Chondrocyte (in vitro differentiated cells): ENCODE data around the gene SAFB. TPM values are rescaled to one million over a fixed set of nuclear protein-coding genes. Genes with fewer than 3 reads are reported as not detected.
"Not testable (repeated sequence)": the region's sequence is repeated elsewhere in the genome, so short reads cannot be mapped to it uniquely, and the experiment has no call there.

Experiments
- DNase-seq: peaks from one replicate; pipeline ENCODE4 v3.0.0; 2021; ENCODE audit warnings: mixed read lengths, low spot score
- H3K27ac Mint-ChIP-seq: one replicate; pipeline ENCODE4 v1.8.0; 2021; ENCODE audit warnings: mild to moderate bottlenecking, moderate library complexity, mixed read lengths; ENCODE audit not compliant: unreplicated experiment
- H3K27me3 Mint-ChIP-seq: 2 replicates; pipeline ENCODE4 v1.8.0; 2021; ENCODE audit warnings: low read depth, mixed read lengths
- H3K36me3 Mint-ChIP-seq: 2 replicates; pipeline ENCODE4 v1.8.0; 2021; ENCODE audit warnings: low read depth, mixed read lengths
- H3K4me1 Mint-ChIP-seq: 2 replicates; pipeline ENCODE4 v1.8.0; 2021; ENCODE audit warnings: low read depth, mild to moderate bottlenecking, mixed read lengths
- H3K4me3 Mint-ChIP-seq: one replicate; pipeline ENCODE4 v1.8.0; 2021; ENCODE audit warnings: mild to moderate bottlenecking, moderate library complexity, mixed read lengths; ENCODE audit not compliant: unreplicated experiment
- H3K9me3 Mint-ChIP-seq: 2 replicates; pipeline ENCODE4 v1.8.0; 2021; ENCODE audit warnings: low read depth, mixed read lengths
- total RNA-seq: library from RNA; stranded (reverse); gene quantifications from 3 replicates; pipeline ENCODE4 v1.2.1, GENCODE V29; 2021
- TF ChIP-seq, protein P1 (sequence below): fragments of 200-600 bp; sonication (generic); IDR thresholded peaks from 2 replicates; pipeline ENCODE4 v1.5.0; 2021; ENCODE audit warnings: antibody characterized with exemption, mild to moderate bottlenecking, moderate library complexity

Gene SAFB
- total RNA-seq, 1 donor from 2014 or later, result 58.3 TPM

GRCh38 chr19:5697890-5698634 is 75.2 kb downstream of the SAFB start:
- peaks cover under 1% of the 10 kb centered on the region for H3K4me1 Mint-ChIP-seq
- H3K9me3 Mint-ChIP-seq, result no peaks in the 10 kb centered on the region
- TF ChIP-seq, protein P1, sequence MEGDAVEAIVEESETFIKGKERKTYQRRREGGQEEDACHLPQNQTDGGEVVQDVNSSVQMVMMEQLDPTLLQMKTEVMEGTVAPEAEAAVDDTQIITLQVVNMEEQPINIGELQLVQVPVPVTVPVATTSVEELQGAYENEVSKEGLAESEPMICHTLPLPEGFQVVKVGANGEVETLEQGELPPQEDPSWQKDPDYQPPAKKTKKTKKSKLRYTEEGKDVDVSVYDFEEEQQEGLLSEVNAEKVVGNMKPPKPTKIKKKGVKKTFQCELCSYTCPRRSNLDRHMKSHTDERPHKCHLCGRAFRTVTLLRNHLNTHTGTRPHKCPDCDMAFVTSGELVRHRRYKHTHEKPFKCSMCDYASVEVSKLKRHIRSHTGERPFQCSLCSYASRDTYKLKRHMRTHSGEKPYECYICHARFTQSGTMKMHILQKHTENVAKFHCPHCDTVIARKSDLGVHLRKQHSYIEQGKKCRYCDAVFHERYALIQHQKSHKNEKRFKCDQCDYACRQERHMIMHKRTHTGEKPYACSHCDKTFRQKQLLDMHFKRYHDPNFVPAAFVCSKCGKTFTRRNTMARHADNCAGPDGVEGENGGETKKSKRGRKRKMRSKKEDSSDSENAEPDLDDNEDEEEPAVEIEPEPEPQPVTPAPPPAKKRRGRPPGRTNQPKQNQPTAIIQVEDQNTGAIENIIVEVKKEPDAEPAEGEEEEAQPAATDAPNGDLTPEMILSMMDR, result no peak
- no peak overlapping the region for H3K4me3 Mint-ChIP-seq
- no peaks in the 10 kb centered on the region for H3K27me3 Mint-ChIP-seq
- DNase-seq, result no peak
- H3K27ac Mint-ChIP-seq, result no peak overlapping the region
- peaks cover 25% of the 10 kb centered on the region for H3K36me3 Mint-ChIP-seq

- H3K27ac Mint-ChIP-seq, result no peak overlapping the region
- H3K27me3 Mint-ChIP-seq, result no peaks in the 10 kb centered on the region
- TF ChIP-seq, protein P1, result no peak
- H3K4me1 Mint-ChIP-seq, result peaks cover 3% of the 10 kb centered on the region
- DNase-seq, result no peak
- no peak overlapping the region for H3K4me3 Mint-ChIP-seq
- H3K36me3 Mint-ChIP-seq, result peaks cover 27% of the 10 kb centered on the region
- no peaks in the 10 kb centered on the region for H3K9me3 Mint-ChIP-seq
Measured at GRCh38 chr19:5698635-5699422, 75.9 kb downstream of the SAFB start.

- TF ChIP-seq, protein P1, result no peak
- H3K27ac Mint-ChIP-seq, result no peak overlapping the region
- no peak overlapping the region for H3K4me3 Mint-ChIP-seq
- no peaks in the 10 kb centered on the region for H3K27me3 Mint-ChIP-seq
- no peaks in the 10 kb centered on the region for H3K9me3 Mint-ChIP-seq
- peaks cover 3% of the 10 kb centered on the region for H3K4me1 Mint-ChIP-seq
- H3K36me3 Mint-ChIP-seq, result peaks cover 21% of the 10 kb centered on the region
- DNase-seq, result no peak
Measured at GRCh38 chr19:5700455-5701092, 77.7 kb downstream of the SAFB start.

GRCh38 chr19:5702053-5702410 is 79.1 kb downstream of the SAFB start:
- H3K27me3 Mint-ChIP-seq, H3K27ac Mint-ChIP-seq, H3K4me1 Mint-ChIP-seq, H3K4me3 Mint-ChIP-seq, DNase-seq, H3K9me3 Mint-ChIP-seq: not testable (repeated sequence)
- H3K36me3 Mint-ChIP-seq, result peaks cover 17% of the 10 kb centered on the region

DNA sequence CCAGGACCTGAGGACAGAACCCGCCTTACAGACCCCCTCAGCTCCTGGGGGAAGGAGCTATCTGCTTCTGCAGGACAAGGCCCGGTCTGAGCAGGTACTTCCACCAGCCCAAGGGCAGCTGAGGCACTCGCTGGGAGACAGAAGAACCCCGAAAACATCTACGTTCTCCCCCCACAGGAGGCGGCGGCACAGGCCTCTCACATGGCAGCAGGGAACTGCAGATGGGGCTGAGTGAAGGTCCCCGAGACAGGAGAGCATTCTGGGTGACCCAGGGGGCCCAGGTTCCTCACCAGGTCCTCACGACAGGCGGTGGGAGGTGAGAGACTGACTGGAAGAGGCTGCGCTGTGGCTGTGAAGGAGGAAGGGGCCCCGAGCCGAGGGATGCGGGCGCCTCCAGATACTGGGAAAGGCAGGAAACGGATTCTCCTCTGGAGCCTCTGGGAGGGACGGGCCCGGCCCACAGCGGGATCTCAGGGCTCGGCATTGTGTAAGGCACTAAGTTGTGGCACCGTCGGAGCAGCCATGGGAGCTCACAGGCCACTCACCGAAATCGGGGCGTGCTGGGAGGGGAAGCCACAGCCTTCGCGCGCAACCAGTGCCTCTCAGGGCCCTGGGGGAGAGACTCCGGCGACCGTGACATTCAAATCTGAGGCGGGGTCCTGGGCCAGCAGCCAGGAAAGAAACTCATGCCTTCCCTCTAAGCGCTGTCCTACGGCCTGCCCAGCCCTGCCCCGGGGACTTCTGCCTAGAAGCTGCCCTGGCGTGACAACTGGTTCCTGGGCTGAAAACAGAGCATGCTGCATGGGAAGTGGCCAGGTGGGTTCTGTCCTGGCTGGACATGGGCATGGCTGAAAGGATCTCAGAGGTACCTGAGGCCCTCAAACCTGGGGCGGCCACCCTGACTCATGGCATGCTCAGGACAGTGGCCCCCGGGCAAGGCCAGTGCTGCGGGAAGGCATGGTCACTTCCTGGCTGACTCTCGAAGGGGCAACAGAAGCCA is 81.2 kb downstream of the SAFB start:
- TF ChIP-seq, protein P1, result no peak
- no peak overlapping the region for H3K4me3 Mint-ChIP-seq

More for the DNA sequence above, 81.2 kb downstream of the SAFB start:
- H3K4me1 Mint-ChIP-seq, result peaks cover 3% of the 10 kb centered on the region
- H3K27me3 Mint-ChIP-seq, result no peaks in the 10 kb centered on the region
- DNase-seq, result no peak
- peaks cover 13% of the 10 kb centered on the region for H3K36me3 Mint-ChIP-seq
- H3K27ac Mint-ChIP-seq, result no peak overlapping the region
- no peaks in the 10 kb centered on the region for H3K9me3 Mint-ChIP-seq
